K562 (cell line): ENCODE measurements around the gene LINGO3. TPM values are rescaled to one million over a fixed set of nuclear protein-coding genes. Genes with fewer than 3 reads are reported as not detected.

Experiments
- CREB1 ChIP-seq, 2 experiments: sonication (generic) in 1 of 2; formaldehyde crosslinking in 1 of 2; IDR thresholded peaks; 2 replicates each; pipeline versions ENCODE4 v1.6.1 to v1.8.0; 2012 to 2022; ENCODE audit warnings: inconsistent platforms in 1 of 2, mild to moderate bottlenecking in 1 of 2, missing genetic modification reagents in 1 of 2, moderate library complexity in 1 of 2
- ESRRA ChIP-seq: fragments of 450-650 bp; IDR thresholded peaks from 2 replicates; pipeline ENCODE4 v1.6.1; 2014; ENCODE audit warnings: low read depth, mild to moderate bottlenecking, moderate library complexity, borderline replicate concordance
- FOXK2 ChIP-seq, 2 experiments: fragments of 450-650 bp; IDR thresholded peaks in 1 of 2; conservative IDR thresholded peaks in 1 of 2; 2 replicates each; pipeline ENCODE4 v1.6.1; 2016; ENCODE audit warnings: low read depth in 2 of 2, mild to moderate bottlenecking in 1 of 2
- KDM1A ChIP-seq, 2 experiments: fragments of 450-650 bp; IDR thresholded peaks; 2 replicates each; pipeline ENCODE4 v1.6.1; 2016; ENCODE audit warnings: mild to moderate bottlenecking in 2 of 2
- MXI1 ChIP-seq: IDR thresholded peaks from 2 replicates; pipeline ENCODE4 v1.6.1; 2011; ENCODE audit warnings: low read depth, mild to moderate bottlenecking, improper control_type of control experiment, low read length
- NCOA4 ChIP-seq: fragments of 450-650 bp; IDR thresholded peaks from 2 replicates; pipeline ENCODE4 v1.6.1; 2018; ENCODE audit warnings: mild to moderate bottlenecking; ENCODE audit not compliant: partially characterized antibody
- NEUROD1 ChIP-seq: fragments of 150-350 bp; IDR thresholded peaks from 2 replicates; pipeline ENCODE4 v1.6.1; 2014; ENCODE audit warnings: borderline replicate concordance, low read length, low read depth; ENCODE audit not compliant: partially characterized antibody
- SAFB ChIP-seq: fragments of 200-400 bp; formaldehyde crosslinking; IDR thresholded peaks from 2 replicates; pipeline ENCODE4 v1.6.1; 2017; ENCODE audit warnings: low read depth, low read length, borderline replicate concordance
- TAL1 ChIP-seq: fragments of 450-650 bp; IDR thresholded peaks from 2 replicates; pipeline ENCODE4 v1.6.1; 2016; ENCODE audit warnings: mild to moderate bottlenecking
- TFAP4 ChIP-seq: sonication (generic); formaldehyde crosslinking; IDR thresholded peaks from 2 replicates; pipeline ENCODE4 v1.8.0; 2022; ENCODE audit warnings: missing genetic modification reagents, mild to moderate bottlenecking, moderate library complexity, borderline replicate concordance
- ZMIZ1 ChIP-seq, 2 experiments: fragments of 150-350 bp in 1 of 2; IDR thresholded peaks; 2 replicates each; pipeline ENCODE4 v1.6.1; 2012 to 2016; ENCODE audit warnings: low read depth in 2 of 2, low read length in 2 of 2, mild to moderate bottlenecking in 1 of 2, moderate library complexity in 1 of 2
- ZNF12 ChIP-seq: sonication (generic); formaldehyde crosslinking; IDR thresholded peaks from 2 replicates; pipeline ENCODE4 v1.4.0; 2020; ENCODE audit warnings: mild to moderate bottlenecking, missing genetic modification reagents
- ZNF316 ChIP-seq: fragments of 450-650 bp; IDR thresholded peaks from 2 replicates; pipeline ENCODE4 v1.6.1; 2016
- polyA plus RNA-seq, 8 experiments: library from polyadenylated mRNA; depleted of rRNA in 4 of 8; stranded (reverse) in 5 of 8; unstranded in 3 of 8; fragments of >200 nt; fragmentation: Nextera tagmentation in 2 of 8; fragmentation: Illumina TruSeq in 1 of 8; extraction: Ambion mirVana in 2 of 8; extraction: Trizol in 1 of 8; gene quantifications; 2 replicates each; pipeline versions ENCODE4 v1.2.1 to v1.2.3, GENCODE V29; 2011 to 2014; ENCODE audit warnings: inconsistent platforms in 1 of 8, missing spikeins in 1 of 8
- total RNA-seq, 7 experiments: library from RNA; depleted of rRNA in 6 of 7; stranded (reverse); fragments of >200 nt in 6 of 7; fragmentation: Illumina TruSeq in 2 of 7; extraction: Trizol in 2 of 7; gene quantifications; 2 replicates each; pipeline versions ENCODE4 v1.2.1 to v1.2.3, GENCODE V29; 2011 to 2021; ENCODE audit warnings: low replicate concordance in 1 of 7
- TF ChIP-seq, protein P1 (sequence below): sonication (generic); formaldehyde crosslinking; IDR thresholded peaks from 2 replicates; pipeline ENCODE4 v1.9.0; 2022; ENCODE audit warnings: mild to moderate bottlenecking, missing genetic modification reagents
- TF ChIP-seq, protein P2 (sequence below), 2 experiments: fragments of 450-650 bp; IDR thresholded peaks; 2 replicates each; pipeline ENCODE4 v1.6.1; 2016

Gene LINGO3
- total and polyA plus RNA-seq, 9 of the 15 experiments (the other 6 are each of a cell fraction or from before 2014, with no cell fraction given) = 0.03 to 0.05 (median 0.03) TPM; not detected in 6

GRCh38 chr19:2328401-2329148 lies 20.6 kb upstream of the LINGO3 start, which contains the start of the genes LSM7 and SPPL2B (continued):
- TF ChIP-seq ZMIZ1 (IDR thresholded peaks at IDR 0.05; ENCODE audit: low read depth in 2 of 2, low read length in 2 of 2) (no peak), SAFB (peak; percentile 74), TFAP4 (peak; percentile 76; the same call in 1 of the 2 replicates), ZNF12 (CRISPR knock-in tag) (0 out of 2 replicates have a peak, but pooled peaks have one; percentile 47), CREB1 (IDR thresholded peaks at IDR 0.05) (peak; percentile 35; the same call in 1 of the 2 replicates), CREB1 (CRISPR knock-in tag; IDR thresholded peaks at IDR 0.05) (0 out of 2 replicates have a peak, but pooled peaks have one; percentile 30), ESRRA (peak; percentile 48), NCOA4 (no peak), ZNF316 (no peak), KDM1A (IDR thresholded peaks at IDR 0.05) (no peak), MXI1 (peak; percentile 59; the same call in 1 of the 2 replicates), FOXK2 (conservative IDR thresholded peaks at IDR 0.05 in 1 of 2, IDR thresholded peaks at IDR 0.05 in 1 of 2; ENCODE audit: low read depth in 2 of 2) (peak in 1 of 2 experiments; percentile 58; a peak in 3 of 4 replicates), TAL1 (no peak), NEUROD1 (no peak)
- TF ChIP-seq, protein P1, sequence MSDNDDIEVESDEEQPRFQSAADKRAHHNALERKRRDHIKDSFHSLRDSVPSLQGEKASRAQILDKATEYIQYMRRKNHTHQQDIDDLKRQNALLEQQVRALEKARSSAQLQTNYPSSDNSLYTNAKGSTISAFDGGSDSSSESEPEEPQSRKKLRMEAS (CRISPR knock-in tag) = peak; percentile 79
- TF ChIP-seq, protein P2, sequence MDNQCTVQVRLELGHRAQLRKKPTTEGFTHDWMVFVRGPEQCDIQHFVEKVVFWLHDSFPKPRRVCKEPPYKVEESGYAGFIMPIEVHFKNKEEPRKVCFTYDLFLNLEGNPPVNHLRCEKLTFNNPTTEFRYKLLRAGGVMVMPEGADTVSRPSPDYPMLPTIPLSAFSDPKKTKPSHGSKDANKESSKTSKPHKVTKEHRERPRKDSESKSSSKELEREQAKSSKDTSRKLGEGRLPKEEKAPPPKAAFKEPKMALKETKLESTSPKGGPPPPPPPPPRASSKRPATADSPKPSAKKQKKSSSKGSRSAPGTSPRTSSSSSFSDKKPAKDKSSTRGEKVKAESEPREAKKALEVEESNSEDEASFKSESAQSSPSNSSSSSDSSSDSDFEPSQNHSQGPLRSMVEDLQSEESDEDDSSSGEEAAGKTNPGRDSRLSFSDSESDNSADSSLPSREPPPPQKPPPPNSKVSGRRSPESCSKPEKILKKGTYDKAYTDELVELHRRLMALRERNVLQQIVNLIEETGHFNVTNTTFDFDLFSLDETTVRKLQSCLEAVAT (IDR thresholded peaks at IDR 0.05) = peak in 1 of 2 experiments; percentile 4; a peak in 1 of 4 replicates
